Sigmoid colon (tissue), 7 donors: ENCODE results near the gene SPRR4. TPM values are rescaled to one million over a fixed set of nuclear protein-coding genes. Genes with fewer than 3 reads are reported as not detected.

Source experiments
- polyA plus RNA-seq, 3 donors: library from polyadenylated mRNA; stranded (reverse); fragments of 200-250 nt; gene quantifications; one replicate each; pipeline ENCODE4 v1.2.3, GENCODE V29; 2013
- small RNA-seq, 3 donors: library from RNA; depleted of rRNA; stranded (forward); fragments of <200 nt; gene quantifications; one replicate each; pipeline ENCODE3, GENCODE V24; 2016
- total RNA-seq, 4 donors: library from RNA; depleted of rRNA; stranded (reverse); fragments of >200 nt; gene quantifications; one replicate each; pipeline ENCODE4 v1.1.0, GENCODE V29; 2016
- donor health status: healthy with polysubstance abuse.
- donor health status: Bipolar disorder and iron deficiency.
- donor health status: healthy.

SPRR4 gene
- total and polyA plus RNA-seq, 7 donors, result not detected

Small RNA genes lying within 50 kb of the gene (small RNA-seq; reads per million reads assigned to genes)
- gene RF00322, result 0 reads per million in 3 donors
- gene SPRR1A, result 0 reads per million in 3 donors

Other genes with a start within 250 kb of the SPRR4 start
- not detected for gene KPRP, start 212.6 kb upstream of the SPRR4 start, total RNA-seq
- gene KPRP, start 212.6 kb upstream of the SPRR4 start, polyA plus RNA-seq, result not detected
- gene LCE1F, start 195.5 kb upstream of the SPRR4 start, total RNA-seq, result not detected
- gene LCE1F, start 195.5 kb upstream of the SPRR4 start, polyA plus RNA-seq, result not detected
- gene LCE1E, start 184.4 kb upstream of the SPRR4 start, total RNA-seq, result not detected
- not detected for gene LCE1E, start 184.4 kb upstream of the SPRR4 start, polyA plus RNA-seq
- gene LCE1D, start 173.9 kb upstream of the SPRR4 start, total RNA-seq, result not detected
- gene LCE1D, start 173.9 kb upstream of the SPRR4 start, polyA plus RNA-seq, result not detected
- gene LCE1C, start 164.0 kb upstream of the SPRR4 start, total RNA-seq, result not detected
- gene LCE1C, start 164.0 kb upstream of the SPRR4 start, polyA plus RNA-seq, result not detected
- gene LCE1B, start 158.7 kb upstream of the SPRR4 start, total RNA-seq, result not detected
- gene LCE1B, start 158.7 kb upstream of the SPRR4 start, polyA plus RNA-seq, result not detected
- not detected for gene LCE1A, start 143.2 kb upstream of the SPRR4 start, total RNA-seq
- gene LCE1A, start 143.2 kb upstream of the SPRR4 start, polyA plus RNA-seq, result not detected
- not detected for gene LCE6A, start 127.8 kb upstream of the SPRR4 start, total RNA-seq
- 1 to 10 TPM in 1 of 3 donors, not detected in 2; 2.4 TPM for gene LCE6A, start 127.8 kb upstream of the SPRR4 start, polyA plus RNA-seq
- gene LCE7A, start 110.7 kb upstream of the SPRR4 start, total RNA-seq, result not detected
- gene LCE7A, start 110.7 kb upstream of the SPRR4 start, polyA plus RNA-seq, result not detected
- not detected for gene SMCP, start 92.3 kb upstream of the SPRR4 start, total RNA-seq
- gene SMCP, start 92.3 kb upstream of the SPRR4 start, polyA plus RNA-seq, result not detected
- gene IVL, start 62.1 kb upstream of the SPRR4 start, total RNA-seq, result not detected
- gene IVL, start 62.1 kb upstream of the SPRR4 start, polyA plus RNA-seq, result 1 to 10 TPM in 1 of 3 donors, under 1 TPM in 1, not detected in 1; 0.03 to 1.2 TPM
- not detected for gene SPRR5, start 23.4 kb upstream of the SPRR4 start, total RNA-seq
- gene SPRR5, start 23.4 kb upstream of the SPRR4 start, polyA plus RNA-seq, result not detected
- not detected for gene SPRR1A, start 13.4 kb downstream of the SPRR4 start, total RNA-seq
- gene SPRR1A, start 13.4 kb downstream of the SPRR4 start, polyA plus RNA-seq, result not detected
- gene SPRR3, start 31.1 kb downstream of the SPRR4 start, total RNA-seq, result not detected
- gene SPRR3, start 31.1 kb downstream of the SPRR4 start, polyA plus RNA-seq, result 10 to 100 TPM in 1 of 3 donors, 1 to 10 TPM in 1, not detected in 1; 2.1 to 13.2 TPM
- not detected for gene SPRR1B, start 60.6 kb downstream of the SPRR4 start, total RNA-seq
- 1 to 10 TPM in 1 of 3 donors, under 1 TPM in 1, not detected in 1; 0.19 to 3.0 TPM for gene SPRR1B, start 60.6 kb downstream of the SPRR4 start, polyA plus RNA-seq
- gene SPRR2D, start 70.5 kb downstream of the SPRR4 start, total RNA-seq, result not detected
- under 1 TPM in 1 of 3 donors, not detected in 2; 0.29 TPM for gene SPRR2D, start 70.5 kb downstream of the SPRR4 start, polyA plus RNA-seq
- not detected for gene SPRR2A, start 86.9 kb downstream of the SPRR4 start, total RNA-seq
- 1 to 10 TPM in 1 of 3 donors, under 1 TPM in 1, not detected in 1; 0.42 to 2.4 TPM for gene SPRR2A, start 86.9 kb downstream of the SPRR4 start, polyA plus RNA-seq
- not detected for gene SPRR2B, start 101.0 kb downstream of the SPRR4 start, total RNA-seq
- not detected for gene SPRR2B, start 101.0 kb downstream of the SPRR4 start, polyA plus RNA-seq
- not detected for gene SPRR2E, start 123.9 kb downstream of the SPRR4 start, total RNA-seq
- gene SPRR2E, start 123.9 kb downstream of the SPRR4 start, polyA plus RNA-seq, result 1 to 10 TPM in 1 of 3 donors, under 1 TPM in 1, not detected in 1; 0.16 to 1.8 TPM
- not detected for gene SPRR2F, start 142.9 kb downstream of the SPRR4 start, total RNA-seq
- not detected for gene SPRR2F, start 142.9 kb downstream of the SPRR4 start, polyA plus RNA-seq
- not detected for gene SPRR2G, start 180.2 kb downstream of the SPRR4 start, total RNA-seq
- gene SPRR2G, start 180.2 kb downstream of the SPRR4 start, polyA plus RNA-seq, result not detected
- gene LELP1, start 232.8 kb downstream of the SPRR4 start, total RNA-seq, result not detected
- not detected for gene LELP1, start 232.8 kb downstream of the SPRR4 start, polyA plus RNA-seq
- gene PRR9, start 246.9 kb downstream of the SPRR4 start, total RNA-seq, result not detected
- gene PRR9, start 246.9 kb downstream of the SPRR4 start, polyA plus RNA-seq, result not detected